ENCODE results near the gene DLG1.

The DLG1 gene

GRCh38 chr3:197178998-197179397 lies 119.4 kb downstream of the DLG1 start:
- H3K4me3 Mint-ChIP-seq = no peak overlapping the region
- no peak for ATAC-seq
- no peaks in the 10 kb centered on the region for H3K36me3 Mint-ChIP-seq
- no peak overlapping the region for H3K27ac Mint-ChIP-seq
- DNase-seq (ENCODE audit: low spot score in 2 of 2) = no peak
- no peaks in the 10 kb centered on the region for H3K9me3 Mint-ChIP-seq
- H3K4me1 Mint-ChIP-seq = no peaks in the 10 kb centered on the region

- Mint-ChIP-seq H3K36me3 (no peaks in the 10 kb centered on the region), H3K4me1 (no peaks in the 10 kb centered on the region), H3K4me3 (no peak overlapping the region), H3K9me3 (no peaks in the 10 kb centered on the region), H3K27ac (no peak overlapping the region)
- no peak for ATAC-seq
- DNase-seq (ENCODE audit: low spot score in 2 of 2) = no peak
Measured at GRCh38 chr3:197175503-197175902, 122.9 kb downstream of the DLG1 start.

- Mint-ChIP-seq H3K4me3 (no peak overlapping the region), H3K4me1 (no peaks in the 10 kb centered on the region), H3K27ac (no peak overlapping the region), H3K36me3 (no peaks in the 10 kb centered on the region), H3K9me3 (no peaks in the 10 kb centered on the region)
- DNase-seq (ENCODE audit: low spot score in 2 of 2) (no peak), ATAC-seq (no peak)
Measured at GRCh38 chr3:197174927-197175326, 123.5 kb downstream of the DLG1 start.

- Mint-ChIP-seq H3K4me1 (no peaks in the 10 kb centered on the region), H3K36me3 (no peaks in the 10 kb centered on the region), H3K4me3 (no peak overlapping the region), H3K27ac (no peak overlapping the region), H3K9me3 (no peaks in the 10 kb centered on the region)
- ATAC-seq = no peak
- DNase-seq (ENCODE audit: low spot score in 2 of 2) = no peak
Measured at GRCh38 chr3:197173620-197174019, 124.8 kb downstream of the DLG1 start.

- H3K4me1 Mint-ChIP-seq = peaks cover 9% of the 10 kb centered on the region
- no peaks in the 10 kb centered on the region for H3K9me3 Mint-ChIP-seq
- H3K36me3 Mint-ChIP-seq = no peaks in the 10 kb centered on the region
- DNase-seq (ENCODE audit: low spot score in 2 of 2) (no peak), ATAC-seq (no peak)
- no peak overlapping the region for H3K27ac Mint-ChIP-seq
- no peak overlapping the region for H3K4me3 Mint-ChIP-seq
Measured at GRCh38 chr3:197171481-197172067, 126.8 kb downstream of the DLG1 start.

- no peak for ATAC-seq
- Mint-ChIP-seq H3K4me1 (peaks cover 20% of the 10 kb centered on the region), H3K36me3 (no peaks in the 10 kb centered on the region), H3K27ac (no peak overlapping the region), H3K9me3 (no peaks in the 10 kb centered on the region), H3K4me3 (no peak overlapping the region)
- no peak for DNase-seq (ENCODE audit: low spot score in 2 of 2)
Measured at GRCh38 chr3:197169028-197169427, 129.4 kb downstream of the DLG1 start.

GRCh38 chr3:197168606-197169005 lies 129.8 kb downstream of the DLG1 start:
- Mint-ChIP-seq H3K9me3 (no peaks in the 10 kb centered on the region), H3K36me3 (no peaks in the 10 kb centered on the region), H3K4me1 (peaks cover 20% of the 10 kb centered on the region), H3K4me3 (no peak overlapping the region), H3K27ac (no peak overlapping the region)
- DNase-seq (ENCODE audit: low spot score in 2 of 2) (no peak), ATAC-seq (no peak)

GRCh38 chr3:197168063-197168462 lies 130.3 kb downstream of the DLG1 start:
- H3K4me3 Mint-ChIP-seq = no peak overlapping the region
- H3K27ac Mint-ChIP-seq = no peak overlapping the region
- ATAC-seq = no peak
- DNase-seq (ENCODE audit: low spot score in 2 of 2) = no peak
- H3K36me3 Mint-ChIP-seq = peaks cover 4% of the 10 kb centered on the region
- peaks cover 2% of the 10 kb centered on the region for H3K9me3 Mint-ChIP-seq
- H3K4me1 Mint-ChIP-seq = peaks cover 23% of the 10 kb centered on the region

GRCh38 chr3:197167549-197167948 lies 130.9 kb downstream of the DLG1 start:
- peaks cover 2% of the 10 kb centered on the region for H3K9me3 Mint-ChIP-seq
- H3K4me3 Mint-ChIP-seq = no peak overlapping the region
- H3K27ac Mint-ChIP-seq = no peak overlapping the region
- no peak for ATAC-seq
- peaks cover 27% of the 10 kb centered on the region for H3K4me1 Mint-ChIP-seq
- no peak for DNase-seq (ENCODE audit: low spot score in 2 of 2)
- H3K36me3 Mint-ChIP-seq = peaks cover 8% of the 10 kb centered on the region

- ATAC-seq (no peak), DNase-seq (ENCODE audit: low spot score in 2 of 2) (no peak)
- H3K4me3 Mint-ChIP-seq = no peak overlapping the region
- peaks cover 27% of the 10 kb centered on the region for H3K4me1 Mint-ChIP-seq
- peaks cover 2% of the 10 kb centered on the region for H3K9me3 Mint-ChIP-seq
- H3K36me3 Mint-ChIP-seq = peaks cover 8% of the 10 kb centered on the region
- no peak overlapping the region for H3K27ac Mint-ChIP-seq
Measured at GRCh38 chr3:197165890-197166289, 132.5 kb downstream of the DLG1 start.

GRCh38 chr3:197155046-197155445 lies 143.4 kb downstream of the DLG1 start:
- Mint-ChIP-seq H3K9me3 (peaks cover 26% of the 10 kb centered on the region), H3K27ac (no peak overlapping the region), H3K4me1 (no peaks in the 10 kb centered on the region), H3K36me3 (peaks cover 6% of the 10 kb centered on the region), H3K4me3 (no peak overlapping the region)
- ATAC-seq = no peak
- DNase-seq (ENCODE audit: low spot score in 2 of 2) = no peak

- peaks cover 4% of the 10 kb centered on the region for H3K4me1 Mint-ChIP-seq
Measured at GRCh38 chr3:197151580-197151979, 146.8 kb downstream of the DLG1 start.

GRCh38 chr3:197149528-197149927 lies 148.9 kb downstream of the DLG1 start:
- Mint-ChIP-seq H3K9me3 (peaks cover under 1% of the 10 kb centered on the region), H3K27ac (no peak overlapping the region), H3K4me3 (no peak overlapping the region), H3K4me1 (peaks cover 11% of the 10 kb centered on the region), H3K36me3 (peaks cover 10% of the 10 kb centered on the region)
- no peak for DNase-seq (ENCODE audit: low spot score in 2 of 2)
- ATAC-seq = no peak

More at GRCh38 chr3:197151580-197151979, 146.8 kb downstream of the DLG1 start:
- Mint-ChIP-seq H3K4me3 (no peak overlapping the region), H3K36me3 (peaks cover 16% of the 10 kb centered on the region), H3K9me3 (peaks cover 15% of the 10 kb centered on the region), H3K27ac (no peak overlapping the region)
- DNase-seq (ENCODE audit: low spot score in 2 of 2) (no peak), ATAC-seq (no peak)

- DNase-seq (ENCODE audit: low spot score in 2 of 2) = no peak
- Mint-ChIP-seq H3K36me3 (peaks cover 41% of the 10 kb centered on the region), H3K4me1 (peaks cover 21% of the 10 kb centered on the region), H3K9me3 (no peaks in the 10 kb centered on the region), H3K4me3 (no peak overlapping the region), H3K27ac (no peak overlapping the region)
- no peak for ATAC-seq
Measured at GRCh38 chr3:197144188-197144587, 154.2 kb downstream of the DLG1 start.

- Mint-ChIP-seq H3K4me1 (peaks cover 10% of the 10 kb centered on the region), H3K36me3 (peaks cover 69% of the 10 kb centered on the region), H3K4me3 (no peak overlapping the region), H3K27ac (no peak overlapping the region), H3K9me3 (peaks cover 8% of the 10 kb centered on the region)
- ATAC-seq = no peak
- no peak for DNase-seq (ENCODE audit: low spot score in 2 of 2)
Measured at GRCh38 chr3:197139586-197139985, 158.8 kb downstream of the DLG1 start.

- ATAC-seq = no peak
- peaks cover 73% of the 10 kb centered on the region for H3K36me3 Mint-ChIP-seq
- DNase-seq (ENCODE audit: low spot score in 2 of 2) = no peak
- H3K4me3 Mint-ChIP-seq = no peak overlapping the region
- peaks cover 9% of the 10 kb centered on the region for H3K9me3 Mint-ChIP-seq
- H3K27ac Mint-ChIP-seq = no peak overlapping the region
- peaks cover 6% of the 10 kb centered on the region for H3K4me1 Mint-ChIP-seq
Measured at GRCh38 chr3:197137751-197138150, 160.7 kb downstream of the DLG1 start.

- H3K4me1 Mint-ChIP-seq = peaks cover 6% of the 10 kb centered on the region
- peaks cover 9% of the 10 kb centered on the region for H3K9me3 Mint-ChIP-seq
- no peak for DNase-seq (ENCODE audit: low spot score in 2 of 2)
- H3K4me3 Mint-ChIP-seq = no peak overlapping the region
- peaks cover 72% of the 10 kb centered on the region for H3K36me3 Mint-ChIP-seq
- H3K27ac Mint-ChIP-seq = no peak overlapping the region
- ATAC-seq = no peak
Measured at GRCh38 chr3:197136744-197137143, 161.7 kb downstream of the DLG1 start.
